Measurements from ENCODE around the gene KCNN3. TPM values are rescaled to one million over a fixed set of nuclear protein-coding genes. Genes with fewer than 3 reads are reported as not detected.

Gene KCNN3
- total RNA-seq, 6 donors from 2014 or later: 2.7 to 6.6 (median 3.7) TPM

DNA sequence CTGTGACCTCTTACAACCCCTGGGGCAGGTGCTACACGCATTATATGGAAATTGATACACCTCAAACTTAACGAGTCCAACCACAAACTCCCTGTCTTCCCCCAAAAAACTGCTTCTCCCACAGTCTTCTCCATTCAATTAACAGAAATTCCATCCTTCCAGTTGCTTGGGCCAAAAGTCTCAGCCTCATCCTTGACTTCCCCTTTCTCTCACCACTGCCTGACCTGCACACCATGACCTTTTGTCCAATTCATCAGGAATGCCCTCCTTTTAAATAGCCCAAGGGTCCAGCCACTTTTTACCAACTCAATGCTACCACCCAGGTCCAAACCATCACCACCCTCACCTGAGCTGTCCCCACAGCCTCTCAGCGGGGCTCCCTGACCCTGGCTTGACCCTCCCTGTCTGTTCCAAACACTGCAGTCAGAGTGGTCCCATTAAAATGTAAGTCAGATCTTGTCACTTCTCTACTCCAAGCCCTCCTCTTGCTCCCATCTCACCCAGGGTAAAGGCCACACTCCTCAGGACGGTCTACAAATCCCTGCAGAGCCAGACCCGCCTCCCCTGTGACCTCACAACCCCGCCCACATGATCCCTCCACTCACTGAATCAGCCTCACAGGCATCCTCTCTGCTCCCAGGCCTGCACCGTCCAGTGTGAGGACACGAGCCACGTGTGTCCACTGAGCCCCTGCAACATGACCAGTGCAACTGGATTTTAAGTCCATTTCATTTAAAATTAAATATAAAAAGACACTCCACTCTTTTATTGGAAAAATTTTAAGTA is 18.5 kb downstream of the KCNN3 start:
- no peaks in the 10 kb centered on the region for H3K9me3 ChIP-seq
- H3K4me3 ChIP-seq: no peak overlapping the region
- H3K36me3 ChIP-seq: no peaks in the 10 kb centered on the region
- ATAC-seq (ENCODE audit: low FRiP score in 2 of 2) (no peak), DNase-seq (no peak)
- 85 to 94% methylated on average over 9 of the region's 9 CpGs for WGBS, 2 donors
- peaks cover 0 to 4% (median 0%) of the 10 kb centered on the region in 4 donors for H3K4me1 ChIP-seq
- TF ChIP-seq POLR2A (IDR thresholded peaks at IDR 0.05): no peak
- no peak for TF ChIP-seq EP300 (IDR thresholded peaks at IDR 0.05)
- no peak for TF ChIP-seq CTCF (IDR thresholded peaks at IDR 0.05)
- TF ChIP-seq POLR2AphosphoS5 (IDR thresholded peaks at IDR 0.05): no peak
- no peaks in the 10 kb centered on the region for H3K27me3 ChIP-seq
- H3K27ac ChIP-seq: no peak overlapping the region

DNA sequence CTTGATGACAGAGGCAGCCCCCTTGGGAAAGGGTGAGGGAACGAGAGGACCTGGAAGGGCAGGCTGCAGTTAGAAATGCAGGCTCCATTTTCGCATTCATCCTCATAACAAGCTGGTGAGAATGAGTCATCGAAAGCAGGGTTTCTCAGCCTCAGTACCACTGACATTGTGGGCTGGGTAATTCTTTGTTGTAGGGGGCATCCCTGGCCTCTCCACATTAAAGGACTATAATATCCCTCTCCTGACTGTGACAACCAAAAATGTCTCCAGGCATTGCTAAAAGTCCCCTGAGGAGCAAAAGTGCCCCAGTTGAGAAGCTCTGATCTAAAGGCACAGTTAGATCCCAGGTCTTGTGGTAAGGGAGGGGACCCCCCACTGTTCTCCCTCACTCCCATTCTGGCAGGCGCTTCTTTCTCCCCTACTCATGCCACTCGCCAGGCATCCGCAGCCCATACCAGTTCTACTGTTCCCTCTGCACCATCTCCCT is 20.4 kb downstream of the KCNN3 start:
- no peak overlapping the region for H3K27ac ChIP-seq
- no peak overlapping the region for H3K4me3 ChIP-seq
- H3K9me3 ChIP-seq: no peaks in the 10 kb centered on the region
- DNase-seq (no peak), ATAC-seq (ENCODE audit: low FRiP score in 2 of 2) (no peak)
- no peaks in the 10 kb centered on the region for H3K27me3 ChIP-seq
- TF ChIP-seq POLR2A (IDR thresholded peaks at IDR 0.05) (no peak), POLR2AphosphoS5 (IDR thresholded peaks at IDR 0.05) (no peak), CTCF (IDR thresholded peaks at IDR 0.05) (no peak), EP300 (IDR thresholded peaks at IDR 0.05) (no peak)
- no peaks in the 10 kb centered on the region for H3K36me3 ChIP-seq
- WGBS, 2 donors: 80 to 88% methylated on average over 6 of the region's 6 CpGs
- H3K4me1 ChIP-seq: peaks cover 0 to 4% (median 0%) of the 10 kb centered on the region in 4 donors

DNA sequence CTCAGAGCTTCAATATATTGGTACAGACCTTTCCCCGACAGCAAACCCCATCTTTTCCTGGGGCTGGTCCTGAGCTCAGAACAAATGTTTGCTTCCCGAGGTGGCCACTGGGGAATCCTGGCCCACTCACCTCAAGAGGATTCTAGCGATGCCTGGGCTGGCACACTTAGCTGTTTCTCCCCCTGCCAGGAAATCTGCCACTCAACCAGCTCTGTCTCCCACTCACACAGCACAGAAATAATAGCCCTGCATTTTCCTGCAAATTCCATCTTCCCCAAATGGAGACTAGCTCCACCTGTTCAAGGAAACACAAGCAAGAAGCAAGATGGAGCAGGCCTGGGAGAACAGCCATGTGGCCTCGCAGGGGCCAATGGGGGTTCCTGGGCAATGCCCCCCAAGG is 21.1 kb downstream of the KCNN3 start:
- ATAC-seq (ENCODE audit: low FRiP score in 2 of 2): no peak
- Histone ChIP-seq H3K4me3 (no peak overlapping the region), H3K4me1 (peaks cover 0 to 4% (median 0%) of the 10 kb centered on the region in 4 donors), H3K36me3 (no peaks in the 10 kb centered on the region), H3K27ac (no peak overlapping the region), H3K27me3 (no peaks in the 10 kb centered on the region), H3K9me3 (no peaks in the 10 kb centered on the region)
- no peak for DNase-seq
- WGBS, 2 donors: 76 to 81% methylated on average over 3 to 4 of the region's 4 CpGs
- TF ChIP-seq POLR2A (IDR thresholded peaks at IDR 0.05) (no peak), CTCF (IDR thresholded peaks at IDR 0.05) (no peak), POLR2AphosphoS5 (IDR thresholded peaks at IDR 0.05) (no peak), EP300 (IDR thresholded peaks at IDR 0.05) (no peak)

GRCh38 chr1:154847891-154848290 is 22.2 kb downstream of the KCNN3 start:
- no peak for ATAC-seq (ENCODE audit: low FRiP score in 2 of 2)
- H3K4me1 ChIP-seq: peaks cover 0 to 4% (median 0%) of the 10 kb centered on the region in 4 donors
- DNase-seq: no peak
- no peak overlapping the region for H3K27ac ChIP-seq
- WGBS, 2 donors: 35 to 56% methylated on average over 8 to 13 of the region's 13 CpGs
- no peaks in the 10 kb centered on the region for H3K27me3 ChIP-seq
- no peak for TF ChIP-seq EP300 (IDR thresholded peaks at IDR 0.05)
- no peak for TF ChIP-seq POLR2A (IDR thresholded peaks at IDR 0.05)
- TF ChIP-seq CTCF (IDR thresholded peaks at IDR 0.05): no peak
- no peak for TF ChIP-seq POLR2AphosphoS5 (IDR thresholded peaks at IDR 0.05)
- H3K9me3 ChIP-seq: no peaks in the 10 kb centered on the region
- no peak overlapping the region for H3K4me3 ChIP-seq
- no peaks in the 10 kb centered on the region for H3K36me3 ChIP-seq
